Osteocyte (in vitro differentiated cells): Measurements from ENCODE around the gene PTGER2. TPM values are rescaled to one million over a fixed set of nuclear protein-coding genes. Genes with fewer than 3 reads are reported as not detected.

Experiments
- DNase-seq: peaks from one replicate; pipeline ENCODE4 v3.0.0; 2021; ENCODE audit warnings: mixed read lengths; ENCODE audit not compliant: unreplicated experiment; ENCODE audit errors: extremely low spot score
- H3K27ac Mint-ChIP-seq: one replicate; pipeline ENCODE4 v1.8.0; 2021; ENCODE audit warnings: mild to moderate bottlenecking, mixed read lengths; ENCODE audit not compliant: unreplicated experiment
- H3K27me3 Mint-ChIP-seq: one replicate; pipeline ENCODE4 v1.8.0; 2021; ENCODE audit warnings: mixed read lengths; ENCODE audit not compliant: unreplicated experiment
- H3K36me3 Mint-ChIP-seq: one replicate; pipeline ENCODE4 v1.8.0; 2021; ENCODE audit warnings: mixed read lengths; ENCODE audit not compliant: unreplicated experiment
- H3K4me1 Mint-ChIP-seq: one replicate; pipeline ENCODE4 v1.8.0; 2021; ENCODE audit warnings: mixed read lengths; ENCODE audit not compliant: unreplicated experiment
- H3K4me3 Mint-ChIP-seq: one replicate; pipeline ENCODE4 v1.8.0; 2021; ENCODE audit warnings: mild to moderate bottlenecking, moderate library complexity, mixed read lengths; ENCODE audit not compliant: unreplicated experiment
- H3K9me3 Mint-ChIP-seq: one replicate; pipeline ENCODE4 v1.8.0; 2021; ENCODE audit warnings: mixed read lengths; ENCODE audit not compliant: unreplicated experiment
- CTCF ChIP-seq: fragments of 200-600 bp; sonication (generic); IDR thresholded peaks from 2 replicates; pipeline ENCODE4 v1.5.0; 2021; ENCODE audit warnings: antibody characterized with exemption, mild to moderate bottlenecking, moderate library complexity
- total RNA-seq: library from RNA; stranded (reverse); gene quantifications from 2 replicates; pipeline ENCODE4 v1.2.1, GENCODE V29; 2021

The PTGER2 gene
- total RNA-seq, 1 donor from 2014 or later, result 2.1 TPM

GRCh38 chr14:52338051-52338681 lies 24.1 kb downstream of the PTGER2 start:
- Mint-ChIP-seq H3K4me1 (peaks cover 32% of the 10 kb centered on the region), H3K27ac (peak overlapping the region; percentile 36), H3K9me3 (no peaks in the 10 kb centered on the region), H3K27me3 (no peaks in the 10 kb centered on the region), H3K4me3 (no peak overlapping the region), H3K36me3 (no peaks in the 10 kb centered on the region)
- DNase-seq, result no peak
- TF ChIP-seq CTCF, result no peak

DNA sequence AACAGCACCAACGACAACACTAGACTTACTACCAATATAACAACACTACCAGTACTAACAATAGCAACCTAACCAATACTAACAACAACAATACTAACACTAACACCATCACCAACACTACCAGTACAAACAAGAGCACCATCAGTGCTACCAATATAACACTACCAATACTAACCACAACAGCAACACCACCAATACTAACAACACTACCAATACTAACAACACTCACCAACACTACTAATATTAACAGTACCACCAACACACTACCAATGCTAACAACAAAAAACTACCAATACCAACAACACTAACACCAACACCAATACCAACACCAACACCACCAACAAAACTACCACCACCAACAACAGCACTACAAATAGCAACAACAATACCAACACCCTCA lies 25.1 kb downstream of the PTGER2 start:
- TF ChIP-seq CTCF, result no peak
- H3K4me1 Mint-ChIP-seq, result peaks cover 25% of the 10 kb centered on the region
- DNase-seq, result no peak
- H3K27me3 Mint-ChIP-seq, result no peaks in the 10 kb centered on the region
- H3K4me3 Mint-ChIP-seq, result no peak overlapping the region
- no peaks in the 10 kb centered on the region for H3K36me3 Mint-ChIP-seq
- no peaks in the 10 kb centered on the region for H3K9me3 Mint-ChIP-seq
- H3K27ac Mint-ChIP-seq, result no peak overlapping the region

- Mint-ChIP-seq H3K36me3 (peaks cover 2% of the 10 kb centered on the region), H3K27me3 (no peaks in the 10 kb centered on the region), H3K4me3 (no peak overlapping the region), H3K4me1 (peaks cover 16% of the 10 kb centered on the region), H3K9me3 (peaks cover 6% of the 10 kb centered on the region), H3K27ac (peak overlapping the region; percentile 14)
- no peak for DNase-seq
- no peak for TF ChIP-seq CTCF
These were observed 28.9 kb downstream of the PTGER2 start for GRCh38 chr14:52342849-52343596.

DNA sequence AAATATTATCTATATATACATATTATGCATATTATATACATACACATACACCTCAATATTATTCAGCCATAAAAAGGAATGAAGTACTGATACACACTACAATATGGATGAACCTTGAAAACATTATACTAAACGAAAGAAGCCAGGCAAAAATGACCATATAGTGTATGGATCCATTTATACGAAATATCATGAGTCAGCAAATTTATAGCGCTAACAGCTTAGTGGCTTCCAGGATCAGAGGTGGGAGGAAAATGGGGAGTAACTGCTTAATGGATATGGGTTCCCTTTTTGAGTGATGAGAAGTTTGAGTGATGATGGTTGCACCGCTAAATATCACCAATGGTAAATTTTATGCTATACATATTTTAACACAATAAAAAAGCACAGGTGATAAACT lies 32.7 kb downstream of the PTGER2 start:
- Mint-ChIP-seq H3K4me1 (peaks cover 33% of the 10 kb centered on the region), H3K36me3 (peaks cover 2% of the 10 kb centered on the region), H3K27me3 (no peaks in the 10 kb centered on the region), H3K4me3 (no peak overlapping the region), H3K27ac (no peak overlapping the region), H3K9me3 (peaks cover 6% of the 10 kb centered on the region)
- no peak for TF ChIP-seq CTCF
- no peak for DNase-seq

DNA sequence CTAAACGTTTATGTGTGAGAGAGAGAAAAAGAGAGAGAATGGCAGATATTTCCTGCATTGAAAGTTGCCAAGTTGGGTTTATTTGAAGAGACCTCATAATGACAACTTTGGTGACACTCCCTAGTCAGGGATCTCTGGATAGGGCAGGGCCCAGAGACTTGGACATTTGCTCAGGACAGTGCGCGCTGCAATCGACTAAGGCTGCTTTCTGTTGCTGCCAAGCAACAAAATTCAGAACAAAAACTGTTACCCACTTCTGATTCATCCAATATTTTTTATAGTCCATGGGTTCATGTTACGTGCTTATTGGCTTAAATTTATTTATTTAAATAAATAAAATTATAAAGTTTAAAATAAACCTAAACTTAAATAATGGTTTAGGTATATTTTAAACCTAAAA lies 34.2 kb downstream of the PTGER2 start:
- DNase-seq, result no peak
- no peaks in the 10 kb centered on the region for H3K27me3 Mint-ChIP-seq
- H3K4me3 Mint-ChIP-seq, result no peak overlapping the region
- no peak overlapping the region for H3K27ac Mint-ChIP-seq
- no peak for TF ChIP-seq CTCF
- H3K36me3 Mint-ChIP-seq, result peaks cover 2% of the 10 kb centered on the region
- H3K4me1 Mint-ChIP-seq, result peaks cover 31% of the 10 kb centered on the region
- H3K9me3 Mint-ChIP-seq, result peaks cover 6% of the 10 kb centered on the region
